Caco-2 (cell line): Measurements from ENCODE around the gene RAB43. TPM values are rescaled to one million over a fixed set of nuclear protein-coding genes. Genes with fewer than 3 reads are reported as not detected.

Source experiments
- BruUV-seq: library from RNA; stranded (reverse); fragments of 400-500 nt; replicated peaks from 2 replicates; lab custom pipeline; 2021; lab: Mats Ljungman, UMichigan
- CTCF ChIA-PET: fragments of 300-600 bp; sonication (Branson Sonifier 250); formaldehyde crosslinking; loops from one replicate; lab custom pipeline; 2022; ENCODE audit warnings: antibody characterized with exemption; lab: Charles Lee
- POLR2A ChIA-PET: fragments of 300-600 bp; sonication (Branson Sonifier 250); formaldehyde crosslinking; loops from one replicate; lab custom pipeline; 2022; ENCODE audit warnings: antibody characterized with exemption; lab: Charles Lee
- DNase-seq, 2 experiments: peaks; one replicate each; pipeline versions ENCODE4 v3.0.0 to v3.0.0-alpha.2; 2020 to 2022
- H3K27me3 ChIP-seq: replicated peaks from 2 replicates; pipeline ENCODE4 v1.6.0; 2011; ENCODE audit warnings: low read length; ENCODE audit not compliant: control insufficient read depth, insufficient read depth
- H3K36me3 ChIP-seq: 2 replicates; pipeline ENCODE4 v1.5.1; 2011; ENCODE audit warnings: low read length; ENCODE audit not compliant: control insufficient read depth, insufficient read depth
- H3K4me1 ChIP-seq: fragments of 250-450 bp; sonication (Bioruptor Pico); 2 replicates; pipeline ENCODE4 v1.5.1; 2020; ENCODE audit warnings: mild to moderate bottlenecking
- H3K4me3 ChIP-seq: 2 replicates; pipeline ENCODE4 v1.5.1; 2011; ENCODE audit warnings: low read depth, mild to moderate bottlenecking, control low read depth, low read length
- H3K9me3 ChIP-seq: fragments of 250-450 bp; sonication (Bioruptor Pico); 2 replicates; pipeline ENCODE4 v1.5.1; 2020; ENCODE audit warnings: mild to moderate bottlenecking, moderate library complexity
- H3K27ac Mint-ChIP-seq: one replicate; pipeline ENCODE4 v1.8.0; 2022; ENCODE audit warnings: mixed read lengths; ENCODE audit not compliant: unreplicated experiment
- H3K27me3 Mint-ChIP-seq: one replicate; pipeline ENCODE4 v1.8.0; 2022; ENCODE audit warnings: mixed read lengths; ENCODE audit not compliant: insufficient read depth, unreplicated experiment
- H3K36me3 Mint-ChIP-seq: one replicate; pipeline ENCODE4 v1.8.0; 2022; ENCODE audit warnings: mild to moderate bottlenecking, mixed read lengths; ENCODE audit not compliant: insufficient read depth, unreplicated experiment
- H3K4me1 Mint-ChIP-seq: one replicate; pipeline ENCODE4 v1.8.0; 2022; ENCODE audit warnings: low read depth, mixed read lengths; ENCODE audit not compliant: unreplicated experiment
- H3K4me3 Mint-ChIP-seq: one replicate; pipeline ENCODE4 v1.8.0; 2022; ENCODE audit warnings: mild to moderate bottlenecking, moderate library complexity, mixed read lengths; ENCODE audit not compliant: unreplicated experiment
- H3K9me3 Mint-ChIP-seq: one replicate; pipeline ENCODE4 v1.8.0; 2022; ENCODE audit warnings: mixed read lengths; ENCODE audit not compliant: unreplicated experiment
- CTCF ChIP-seq, 2 experiments: fragments of 200-600 bp in 1 of 2; IDR thresholded peaks; 1 replicate in 1 of 2; 2 replicates in 1 of 2; pipeline versions ENCODE4 v1.5.1 to v1.8.0; 2011 to 2022; ENCODE audit warnings: antibody characterized with exemption in 1 of 2, control low read depth in 1 of 2, inconsistent platforms in 1 of 2, low read depth in 1 of 2, low read length in 1 of 2, mild to moderate bottlenecking in 1 of 2, moderate library complexity in 1 of 2; ENCODE audit not compliant: insufficient read depth in 1 of 2, severe bottlenecking in 1 of 2, unreplicated experiment in 1 of 2
- intact Hi-C: fragments of 100-400 bp; cut with micrococcal nuclease; formaldehyde crosslinking; loops from one replicate; pipeline ENCODE4 v1.10.0; 2022; ENCODE audit not compliant: unreplicated experiment
- total RNA-seq: library from RNA; stranded (reverse); gene quantifications from 2 replicates; pipeline ENCODE4 v1.2.3, GENCODE V29; 2022

RAB43 gene
- total RNA-seq, 1 experiment from 2014 or later = 12.3 TPM

- H3K9me3 ChIP-seq = no peaks in the 10 kb centered on the region
- ChIA-PET CTCF (interaction anchor here (0.7 to 3.7 kb wide), 8 partner anchors 13 to 1163 kb away, joined by 4 to 21 read pairs (median 6); no protein-coding TSS in a partner anchor), POLR2A (interaction anchor here (0.5 to 1.5 kb wide), 7 partner anchors 36 to 967 kb away, joined by 3 to 7 read pairs (median 3); partner anchors contain the start of genes CFAP92 and COPG1)
- H3K4me3 ChIP-seq = peak overlapping the region; percentile 78
- peaks cover 32% of the 10 kb centered on the region for H3K36me3 Mint-ChIP-seq
- peaks cover 1% of the 10 kb centered on the region for H3K36me3 ChIP-seq
- H3K27ac Mint-ChIP-seq = peak overlapping the region; percentile 88
- H3K27me3 Mint-ChIP-seq = no peaks in the 10 kb centered on the region
- no peak for DNase-seq
- peak overlapping the region; percentile 80 for H3K4me3 Mint-ChIP-seq
- intact Hi-C loops = loop anchor here (2.0 to 10.0 kb wide), 2 partner anchors 68 to 194 kb away; a partner anchor contains a TSS
- TSS peak; percentile 61 for BruUV-seq
- H3K27me3 ChIP-seq = no peaks in the 10 kb centered on the region
- no peaks in the 10 kb centered on the region for H3K9me3 Mint-ChIP-seq
- TF ChIP-seq CTCF (IDR thresholded peaks at IDR 0.05; ENCODE audit: insufficient read depth in 1 of 2, low read depth in 1 of 2, low read length in 1 of 2, severe bottlenecking in 1 of 2, unreplicated experiment in 1 of 2) = no peak
- peaks cover 40% of the 10 kb centered on the region for H3K4me1 ChIP-seq
- peaks cover 33% of the 10 kb centered on the region for H3K4me1 Mint-ChIP-seq
Observed at GRCh38 chr3:129121016-129121791, 400 bp downstream of the RAB43 start.

GRCh38 chr3:129120254-129121004, 1.2 kb downstream of the RAB43 start:
- peaks cover 36% of the 10 kb centered on the region for H3K4me1 Mint-ChIP-seq
- intact Hi-C loops = loop anchor here (2.0 to 10.0 kb wide), 2 partner anchors 68 to 194 kb away; a partner anchor contains a TSS
- Histone ChIP-seq H3K4me3 (peak overlapping the region; percentile 78), H3K27me3 (no peaks in the 10 kb centered on the region), H3K36me3 (peaks cover 1% of the 10 kb centered on the region), H3K9me3 (no peaks in the 10 kb centered on the region), H3K4me1 (peaks cover 40% of the 10 kb centered on the region)
- TF ChIP-seq CTCF (IDR thresholded peaks at IDR 0.05; ENCODE audit: insufficient read depth in 1 of 2, low read depth in 1 of 2, low read length in 1 of 2, severe bottlenecking in 1 of 2, unreplicated experiment in 1 of 2) = peak in 1 of 2 experiments; percentile 15
- BruUV-seq = no TSS peak
- ChIA-PET POLR2A (interaction anchor here (0.6 to 1.5 kb wide), 4 partner anchors 37 to 129 kb away, joined by 3 to 7 read pairs (median 3); partner anchors contain the start of genes CFAP92 and COPG1), CTCF (interaction anchor here (1.0 to 3.7 kb wide), 3 partner anchors 41 to 117 kb away, joined by 3 to 21 read pairs (median 6); no protein-coding TSS in a partner anchor)
- peaks cover 26% of the 10 kb centered on the region for H3K36me3 Mint-ChIP-seq
- peak overlapping the region; percentile 80 for H3K4me3 Mint-ChIP-seq
- DNase-seq = peak; percentile 80 to 81
- peak overlapping the region; percentile 88 for H3K27ac Mint-ChIP-seq
- no peaks in the 10 kb centered on the region for H3K27me3 Mint-ChIP-seq
- no peaks in the 10 kb centered on the region for H3K9me3 Mint-ChIP-seq
